ENCODE results near the gene FAIM2.
"Not testable (repeated sequence)": the region's sequence is repeated elsewhere in the genome, so short reads cannot be mapped to it uniquely, and the experiment has no call there.

DNA sequence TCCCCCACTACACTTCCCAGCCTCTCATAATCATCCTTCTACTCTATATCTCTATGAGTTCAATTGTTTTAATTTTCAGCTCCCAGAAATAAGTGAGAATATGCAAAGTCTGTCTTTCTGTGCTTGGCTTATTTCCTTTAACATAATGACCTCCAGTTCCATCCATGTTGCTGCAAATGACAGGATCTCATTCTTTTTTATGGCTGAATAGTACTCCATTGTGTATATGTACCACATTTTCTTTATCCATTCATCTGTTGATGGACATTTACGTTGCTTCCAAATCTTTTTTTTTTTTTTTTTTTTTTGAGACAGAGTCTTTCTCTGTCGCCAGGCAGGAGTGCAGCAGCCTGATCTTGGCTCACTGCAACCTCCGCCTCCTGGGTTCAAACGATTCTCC, 47.8 kb downstream of the FAIM2 start:
- TF ChIP-seq, protein P1, sequence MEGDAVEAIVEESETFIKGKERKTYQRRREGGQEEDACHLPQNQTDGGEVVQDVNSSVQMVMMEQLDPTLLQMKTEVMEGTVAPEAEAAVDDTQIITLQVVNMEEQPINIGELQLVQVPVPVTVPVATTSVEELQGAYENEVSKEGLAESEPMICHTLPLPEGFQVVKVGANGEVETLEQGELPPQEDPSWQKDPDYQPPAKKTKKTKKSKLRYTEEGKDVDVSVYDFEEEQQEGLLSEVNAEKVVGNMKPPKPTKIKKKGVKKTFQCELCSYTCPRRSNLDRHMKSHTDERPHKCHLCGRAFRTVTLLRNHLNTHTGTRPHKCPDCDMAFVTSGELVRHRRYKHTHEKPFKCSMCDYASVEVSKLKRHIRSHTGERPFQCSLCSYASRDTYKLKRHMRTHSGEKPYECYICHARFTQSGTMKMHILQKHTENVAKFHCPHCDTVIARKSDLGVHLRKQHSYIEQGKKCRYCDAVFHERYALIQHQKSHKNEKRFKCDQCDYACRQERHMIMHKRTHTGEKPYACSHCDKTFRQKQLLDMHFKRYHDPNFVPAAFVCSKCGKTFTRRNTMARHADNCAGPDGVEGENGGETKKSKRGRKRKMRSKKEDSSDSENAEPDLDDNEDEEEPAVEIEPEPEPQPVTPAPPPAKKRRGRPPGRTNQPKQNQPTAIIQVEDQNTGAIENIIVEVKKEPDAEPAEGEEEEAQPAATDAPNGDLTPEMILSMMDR (IDR thresholded peaks at IDR 0.05; ENCODE audit: low read depth, low read length): not testable (repeated sequence)
- not testable (repeated sequence) for TF ChIP-seq EZH2phosphoT487 (IDR thresholded peaks at IDR 0.05; ENCODE audit: low read depth)

Data from OCI-LY3 (cell line).